Activated T-cell treated with anti-CD3 and anti-CD28 coated beads, Interleukin-2, amount 50 U/mL, for 4 hours (primary cell): ENCODE measurements around the gene FAM200B. TPM values are rescaled to one million over a fixed set of nuclear protein-coding genes. Genes with fewer than 3 reads are reported as not detected.

Source experiments
- ATAC-seq, 2 donors: fragments of 200-7000 bp; cut with Tn5 transposase; one replicate each; pipeline ENCODE4 v1.10.0; 2021
- DNase-seq: peaks from one replicate; pipeline ENCODE4 v3.0.0-alpha.2; 2020
- H3K27me3 Mint-ChIP-seq: one replicate; pipeline ENCODE4 v1.8.0; 2021; ENCODE audit warnings: low read depth, mixed read lengths
- H3K36me3 Mint-ChIP-seq: one replicate; pipeline ENCODE4 v1.8.0; 2022; ENCODE audit warnings: mixed read lengths; ENCODE audit not compliant: insufficient read depth
- H3K4me1 Mint-ChIP-seq: one replicate; pipeline ENCODE4 v1.8.0; 2021; ENCODE audit warnings: low read depth, mixed read lengths
- H3K4me3 Mint-ChIP-seq: one replicate; pipeline ENCODE4 v1.8.0; 2021; ENCODE audit warnings: mild to moderate bottlenecking, moderate library complexity, mixed read lengths
- H3K9me3 Mint-ChIP-seq: one replicate; pipeline ENCODE4 v1.8.0; 2021; ENCODE audit warnings: mixed read lengths
- total RNA-seq, 3 donors: library from RNA; stranded (reverse); gene quantifications; one replicate each; pipeline ENCODE4 v1.2.1, GENCODE V29; 2021

Gene FAM200B
- total RNA-seq, 3 donors from 2014 or later: 6.1 to 6.6 (median 6.2) TPM

DNA sequence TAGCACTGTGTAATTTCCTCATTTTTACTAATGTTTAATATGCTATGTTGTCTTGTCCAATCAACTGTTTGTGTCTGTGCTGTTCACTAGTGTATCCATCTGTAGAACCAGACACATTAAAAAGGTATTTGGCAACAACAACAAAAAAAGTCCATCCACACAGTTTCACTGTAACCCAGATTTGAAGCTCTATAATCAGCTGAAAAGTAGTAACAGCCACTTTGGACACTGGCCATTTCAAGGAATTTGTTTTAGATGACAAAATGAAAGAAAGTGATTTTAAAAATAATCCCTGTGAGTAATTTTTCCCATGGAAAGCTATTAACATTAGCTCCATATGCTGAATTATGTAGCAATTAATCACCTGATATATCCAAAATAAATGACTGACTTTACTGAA lies 24.3 kb upstream of the FAM200B start:
- ATAC-seq (no peak), DNase-seq (no peak)
- no peaks in the 10 kb centered on the region for H3K36me3 Mint-ChIP-seq
- no peaks in the 10 kb centered on the region for H3K27me3 Mint-ChIP-seq
- H3K4me3 Mint-ChIP-seq: no peak overlapping the region
- no peaks in the 10 kb centered on the region for H3K9me3 Mint-ChIP-seq
- H3K4me1 Mint-ChIP-seq: peaks cover 40% of the 10 kb centered on the region

GRCh38 chr4:15658136-15658770 lies 23.4 kb upstream of the FAM200B start:
- Mint-ChIP-seq H3K36me3 (no peaks in the 10 kb centered on the region), H3K9me3 (no peaks in the 10 kb centered on the region), H3K27me3 (no peaks in the 10 kb centered on the region), H3K4me3 (no peak overlapping the region), H3K4me1 (peaks cover 31% of the 10 kb centered on the region)
- no peak for DNase-seq
- no peak for ATAC-seq

- Mint-ChIP-seq H3K4me3 (no peak overlapping the region), H3K4me1 (peaks cover 26% of the 10 kb centered on the region), H3K36me3 (no peaks in the 10 kb centered on the region), H3K9me3 (no peaks in the 10 kb centered on the region), H3K27me3 (no peaks in the 10 kb centered on the region)
- ATAC-seq (no peak), DNase-seq (no peak)
Measured at GRCh38 chr4:15658781-15659180, 22.8 kb upstream of the FAM200B start.

DNA sequence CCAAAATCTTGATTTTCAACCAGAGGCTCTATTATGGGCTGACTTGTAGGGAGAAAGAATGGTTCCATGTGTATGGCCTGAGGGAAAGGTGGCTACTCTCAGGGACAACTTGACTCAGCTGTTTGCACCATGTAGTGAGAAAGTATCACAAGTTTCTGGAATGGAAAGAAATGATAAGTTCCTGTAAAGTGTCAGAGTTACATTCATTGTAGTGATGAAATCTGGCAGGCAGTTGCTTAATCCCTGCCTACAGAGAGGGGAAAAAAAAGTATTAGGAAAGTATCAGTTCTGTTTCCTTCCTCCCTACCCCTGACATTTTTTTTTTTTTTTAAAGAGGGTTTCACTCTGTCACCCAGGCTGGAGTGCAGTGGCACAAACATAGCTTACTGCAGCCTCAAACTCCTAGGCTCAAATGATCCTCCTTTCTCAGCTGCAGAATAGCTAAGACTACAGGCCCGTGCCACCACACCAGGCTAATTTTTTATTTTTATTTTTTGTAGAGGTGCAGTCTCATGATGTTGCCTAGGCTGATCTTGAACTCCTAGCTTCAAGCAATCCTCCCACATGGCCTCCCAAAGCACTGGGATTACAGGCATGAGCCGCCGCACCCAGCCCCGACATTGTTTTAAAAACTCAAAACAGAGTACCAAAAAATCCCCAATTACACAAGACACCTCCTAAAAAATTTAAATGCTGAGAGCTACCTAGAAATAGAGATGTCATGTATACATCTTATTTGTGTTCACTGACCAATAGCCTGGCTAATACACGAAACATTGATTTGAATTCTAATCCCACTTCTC lies 21.7 kb upstream of the FAM200B start:
- Mint-ChIP-seq H3K36me3 (no peaks in the 10 kb centered on the region), H3K4me3 (no peak overlapping the region), H3K9me3 (no peaks in the 10 kb centered on the region), H3K4me1 (peaks cover 19% of the 10 kb centered on the region), H3K27me3 (no peaks in the 10 kb centered on the region)
- ATAC-seq (no peak), DNase-seq (no peak)

DNA sequence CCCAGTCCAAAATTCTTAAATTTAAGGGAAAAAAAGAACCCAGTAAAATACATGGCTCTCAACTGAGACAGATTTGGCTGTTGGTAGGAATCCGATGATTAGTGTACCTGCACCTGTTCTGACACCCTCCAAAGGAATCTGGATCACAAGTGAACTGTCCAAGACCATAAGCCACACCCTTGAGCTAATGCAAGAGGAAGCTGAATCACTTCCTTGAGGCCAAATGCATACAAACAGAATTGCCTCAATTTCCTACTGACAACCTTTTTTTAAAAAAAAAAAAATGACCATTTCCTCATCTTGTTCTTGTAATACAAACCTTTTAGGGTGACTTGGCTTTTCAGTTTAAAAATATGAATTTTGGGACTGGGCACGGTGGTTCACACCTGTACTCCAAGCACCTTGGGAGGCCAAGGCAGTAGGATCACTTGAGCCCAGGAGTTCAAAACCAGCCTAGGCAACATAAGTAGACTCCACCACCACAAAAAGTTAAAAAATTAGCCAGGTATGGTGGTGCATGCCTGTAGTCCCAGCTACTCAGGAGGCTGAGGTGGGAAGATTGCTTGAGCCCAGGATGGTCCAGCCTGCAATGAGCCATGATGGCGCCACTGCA lies 15.8 kb upstream of the FAM200B start:
- DNase-seq: no peak
- no peaks in the 10 kb centered on the region for H3K36me3 Mint-ChIP-seq
- no peaks in the 10 kb centered on the region for H3K4me1 Mint-ChIP-seq
- no peaks in the 10 kb centered on the region for H3K27me3 Mint-ChIP-seq
- no peak for ATAC-seq
- no peaks in the 10 kb centered on the region for H3K9me3 Mint-ChIP-seq
- no peak overlapping the region for H3K4me3 Mint-ChIP-seq

DNA sequence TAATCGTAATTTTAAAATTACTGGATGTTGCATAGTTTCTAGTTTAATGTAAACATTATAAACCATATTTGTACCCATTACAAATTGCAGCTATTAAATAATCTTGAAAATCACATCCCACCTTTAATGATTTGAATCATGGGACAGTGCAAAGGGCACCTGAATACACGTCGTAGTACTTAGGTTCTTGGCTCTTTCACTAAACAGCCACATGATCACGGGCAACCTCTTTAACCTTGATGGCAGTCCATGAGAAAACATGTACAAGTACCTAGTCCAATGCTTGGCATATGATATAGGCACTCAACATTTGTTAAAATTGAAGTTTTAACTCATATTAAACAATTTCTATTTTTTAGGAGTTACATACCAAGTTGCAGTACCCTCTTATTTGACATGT lies 14.6 kb upstream of the FAM200B start:
- Mint-ChIP-seq H3K27me3 (no peaks in the 10 kb centered on the region), H3K4me1 (no peaks in the 10 kb centered on the region), H3K36me3 (no peaks in the 10 kb centered on the region), H3K4me3 (no peak overlapping the region), H3K9me3 (no peaks in the 10 kb centered on the region)
- ATAC-seq: no peak
- no peak for DNase-seq

DNA sequence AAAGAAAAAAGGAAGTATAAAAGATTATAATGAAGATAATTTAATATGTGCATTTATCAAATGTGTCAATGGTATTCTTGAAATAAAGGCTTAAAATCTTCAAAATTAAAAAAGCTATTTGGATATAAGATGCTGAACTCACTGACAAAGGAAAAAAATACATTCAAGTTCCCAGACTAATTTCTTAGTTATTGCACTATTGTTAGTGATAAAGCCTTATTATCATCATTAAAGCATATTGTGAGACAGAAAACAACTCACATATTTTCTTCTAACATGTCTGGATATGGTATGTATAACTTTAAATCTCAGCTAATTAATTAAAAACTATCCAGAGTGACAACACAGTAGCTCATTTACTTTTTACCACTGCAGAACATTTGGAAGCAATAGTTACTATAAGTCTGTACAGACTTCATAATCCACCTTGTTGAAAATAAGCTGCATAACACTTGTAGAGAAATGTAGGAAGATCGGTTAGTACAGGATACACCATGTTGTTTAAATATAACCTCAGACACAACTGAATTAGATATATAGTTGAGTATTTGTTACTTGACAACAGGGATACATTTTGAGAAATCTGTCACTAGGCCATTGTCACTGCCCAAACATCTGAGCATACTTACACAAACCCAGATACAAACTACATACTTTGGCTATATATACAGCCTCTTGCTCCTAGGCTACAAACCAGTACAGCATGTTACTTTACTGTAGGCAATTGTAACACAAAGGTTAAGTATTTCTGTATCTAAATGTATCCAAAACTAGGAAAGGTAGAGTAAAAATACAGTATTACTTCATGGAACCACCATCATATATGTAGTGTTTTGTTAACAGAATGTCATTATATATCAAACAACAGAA lies 12.8 kb upstream of the FAM200B start:
- Mint-ChIP-seq H3K36me3 (no peaks in the 10 kb centered on the region), H3K27me3 (no peaks in the 10 kb centered on the region), H3K4me1 (no peaks in the 10 kb centered on the region), H3K9me3 (no peaks in the 10 kb centered on the region), H3K4me3 (no peak overlapping the region)
- ATAC-seq: no peak
- DNase-seq: no peak

- no peaks in the 10 kb centered on the region for H3K36me3 Mint-ChIP-seq
- no peak overlapping the region for H3K4me3 Mint-ChIP-seq
- H3K27me3 Mint-ChIP-seq: no peaks in the 10 kb centered on the region
- H3K9me3 Mint-ChIP-seq: no peaks in the 10 kb centered on the region
- H3K4me1 Mint-ChIP-seq: no peaks in the 10 kb centered on the region
- ATAC-seq (no peak), DNase-seq (no peak)
Measured at GRCh38 chr4:15670576-15670975, 11.1 kb upstream of the FAM200B start.

- DNase-seq (no peak), ATAC-seq (no peak)
- H3K27me3 Mint-ChIP-seq: no peaks in the 10 kb centered on the region
- H3K9me3 Mint-ChIP-seq: no peaks in the 10 kb centered on the region
- no peaks in the 10 kb centered on the region for H3K4me1 Mint-ChIP-seq
- no peak overlapping the region for H3K4me3 Mint-ChIP-seq
- no peaks in the 10 kb centered on the region for H3K36me3 Mint-ChIP-seq
Measured at GRCh38 chr4:15672101-15672500, 9.5 kb upstream of the FAM200B start.

DNA sequence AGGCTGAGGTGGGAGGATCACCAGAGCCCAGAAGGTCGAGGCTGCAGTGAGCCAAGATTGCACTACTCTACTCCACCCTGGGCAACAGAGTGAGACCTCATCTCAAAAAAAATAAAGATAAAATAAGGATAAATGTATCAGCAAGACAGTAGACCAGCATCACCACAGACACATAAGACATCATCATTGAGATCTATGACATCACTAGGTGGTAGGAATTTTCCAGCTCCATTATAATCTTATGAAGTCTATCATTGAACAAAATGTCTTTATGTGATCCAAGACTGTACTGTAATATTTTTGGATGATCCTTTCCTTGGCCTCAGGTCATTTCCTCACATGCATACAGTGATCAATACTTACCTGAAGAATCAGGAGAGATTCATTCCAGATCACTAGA lies 8.3 kb upstream of the FAM200B start:
- DNase-seq: no peak
- Mint-ChIP-seq H3K4me1 (no peaks in the 10 kb centered on the region), H3K4me3 (no peak overlapping the region), H3K36me3 (no peaks in the 10 kb centered on the region), H3K9me3 (no peaks in the 10 kb centered on the region), H3K27me3 (no peaks in the 10 kb centered on the region)
- no peak for ATAC-seq

GRCh38 chr4:15674046-15674445 lies 7.6 kb upstream of the FAM200B start:
- no peaks in the 10 kb centered on the region for H3K36me3 Mint-ChIP-seq
- DNase-seq (no peak), ATAC-seq (no peak)
- H3K4me1 Mint-ChIP-seq: no peaks in the 10 kb centered on the region
- H3K9me3 Mint-ChIP-seq: no peaks in the 10 kb centered on the region
- no peak overlapping the region for H3K4me3 Mint-ChIP-seq
- no peaks in the 10 kb centered on the region for H3K27me3 Mint-ChIP-seq

GRCh38 chr4:15674926-15675325 lies 6.7 kb upstream of the FAM200B start:
- H3K36me3 Mint-ChIP-seq: no peaks in the 10 kb centered on the region
- no peak for ATAC-seq
- no peaks in the 10 kb centered on the region for H3K27me3 Mint-ChIP-seq
- DNase-seq: no peak
- H3K9me3 Mint-ChIP-seq: no peaks in the 10 kb centered on the region
- no peaks in the 10 kb centered on the region for H3K4me1 Mint-ChIP-seq
- H3K4me3 Mint-ChIP-seq: no peak overlapping the region

- Mint-ChIP-seq H3K9me3 (no peaks in the 10 kb centered on the region), H3K4me1 (no peaks in the 10 kb centered on the region), H3K36me3 (no peaks in the 10 kb centered on the region), H3K27me3 (no peaks in the 10 kb centered on the region), H3K4me3 (no peak overlapping the region)
- DNase-seq (no peak), ATAC-seq (no peak)
Measured at GRCh38 chr4:15675356-15675755, 6.3 kb upstream of the FAM200B start.

- H3K36me3 Mint-ChIP-seq: no peaks in the 10 kb centered on the region
- no peak overlapping the region for H3K4me3 Mint-ChIP-seq
- no peaks in the 10 kb centered on the region for H3K27me3 Mint-ChIP-seq
- H3K9me3 Mint-ChIP-seq: no peaks in the 10 kb centered on the region
- H3K4me1 Mint-ChIP-seq: no peaks in the 10 kb centered on the region
- ATAC-seq (no peak), DNase-seq (no peak)
Measured at GRCh38 chr4:15676039-15676438, 5.6 kb upstream of the FAM200B start.
